DND-41 (cell line): Measurements from ENCODE around the gene EFCAB11.

Experiments
- ATAC-seq: fragments of 200-7000 bp; cut with Tn5 transposase; 3 replicates; pipeline ENCODE4 v1.9.1; 2021; ENCODE audit warnings: low read depth; ENCODE audit not compliant: insufficient read depth
- DNase-seq: peaks from one replicate; pipeline ENCODE4 v3.0.0-alpha.2; 2020
- H2AFZ ChIP-seq: 2 replicates; pipeline ENCODE4 v1.6.0; 2012; ENCODE audit warnings: low read depth, low read length
- H3K27ac ChIP-seq: 2 replicates; pipeline ENCODE4 v1.5.1; 2012; ENCODE audit warnings: low read length, inconsistent platforms
- H3K27me3 ChIP-seq: fragments of 200-600 bp; sonication (generic); 2 replicates; pipeline ENCODE4 v1.6.0; 2012; ENCODE audit warnings: low read length, mild to moderate bottlenecking, inconsistent platforms; ENCODE audit not compliant: insufficient read depth, poor library complexity
- H3K36me3 ChIP-seq: 2 replicates; pipeline ENCODE4 v1.5.1; 2012; ENCODE audit warnings: low read length, inconsistent platforms; ENCODE audit not compliant: insufficient read depth
- H3K4me1 ChIP-seq: 2 replicates; pipeline ENCODE4 v1.5.1; 2012; ENCODE audit warnings: mild to moderate bottlenecking, low read length; ENCODE audit not compliant: insufficient read depth
- H3K4me2 ChIP-seq: 2 replicates; pipeline ENCODE4 v1.6.0; 2012; ENCODE audit warnings: mild to moderate bottlenecking, moderate library complexity, low read length, inconsistent platforms; ENCODE audit not compliant: insufficient read depth
- H3K4me3 ChIP-seq, 2 experiments: fragments of 200-600 bp in 1 of 2; shearing (Covaris generic) in 1 of 2; 2 replicates each; pipeline ENCODE4 v1.5.1; 2012 to 2016; ENCODE audit warnings: inconsistent platforms in 2 of 2, low read length in 2 of 2, mild to moderate bottlenecking in 2 of 2, low read depth in 1 of 2, moderate library complexity in 1 of 2
- H3K79me2 ChIP-seq: 2 replicates; pipeline ENCODE4 v1.6.0; 2012; ENCODE audit warnings: low read length, inconsistent platforms; ENCODE audit not compliant: insufficient read depth
- H3K9ac ChIP-seq: 2 replicates; pipeline ENCODE4 v1.6.0; 2012; ENCODE audit warnings: low read depth, mild to moderate bottlenecking, inconsistent platforms, low read length, moderate library complexity
- H3K9me3 ChIP-seq: 2 replicates; pipeline ENCODE4 v1.5.1; 2012; ENCODE audit warnings: low read length, moderate library complexity, mild to moderate bottlenecking, inconsistent platforms; ENCODE audit not compliant: insufficient read depth, severe bottlenecking
- H4K20me1 ChIP-seq: 2 replicates; pipeline ENCODE4 v1.6.0; 2012; ENCODE audit warnings: low read length; ENCODE audit not compliant: insufficient read depth
- EZH2 ChIP-seq: IDR thresholded peaks from 3 replicates; pipeline ENCODE4 v1.6.1; 2012; ENCODE audit warnings: borderline replicate concordance, low read depth, mild to moderate bottlenecking, moderate library complexity, low read length, inconsistent platforms; ENCODE audit not compliant: severe bottlenecking
- TF ChIP-seq, protein P1 (sequence below): IDR thresholded peaks from 2 replicates; pipeline ENCODE4 v1.5.1; 2012; ENCODE audit warnings: borderline replicate concordance, low read length, moderate library complexity, mild to moderate bottlenecking; ENCODE audit not compliant: poor library complexity, severe bottlenecking; ENCODE audit errors: extremely low read depth

The EFCAB11 gene

DNA sequence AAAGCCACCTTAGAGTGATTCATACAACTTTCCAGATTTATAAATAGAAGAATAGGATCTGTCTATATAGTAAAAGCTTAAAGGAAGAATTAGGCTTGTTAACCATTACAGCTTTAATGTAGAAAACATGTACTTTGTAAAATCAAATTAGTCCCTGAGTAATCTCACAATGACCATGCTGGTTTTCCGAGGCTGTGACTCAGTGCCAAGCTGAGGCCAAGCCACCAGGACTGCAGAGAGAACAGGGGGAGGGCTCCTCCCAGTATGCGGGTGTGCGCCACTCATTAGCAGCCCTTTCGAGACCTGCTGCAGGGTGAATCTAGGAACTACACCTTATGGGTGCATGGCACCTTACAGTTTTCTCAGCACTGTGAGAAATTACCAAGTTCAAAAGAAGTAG is 167.0 kb downstream of the EFCAB11 start:
- Histone ChIP-seq H3K27me3 (no peaks in the 10 kb centered on the region), H3K9me3 (no peaks in the 10 kb centered on the region), H2AFZ (no peak overlapping the region), H4K20me1 (no peaks in the 10 kb centered on the region), H3K27ac (no peak overlapping the region), H3K36me3 (no peaks in the 10 kb centered on the region), H3K79me2 (no peaks in the 10 kb centered on the region), H3K4me3 (no peak overlapping the region), H3K9ac (no peak overlapping the region), H3K4me2 (no peak overlapping the region), H3K4me1 (no peaks in the 10 kb centered on the region)
- TF ChIP-seq, protein P1, sequence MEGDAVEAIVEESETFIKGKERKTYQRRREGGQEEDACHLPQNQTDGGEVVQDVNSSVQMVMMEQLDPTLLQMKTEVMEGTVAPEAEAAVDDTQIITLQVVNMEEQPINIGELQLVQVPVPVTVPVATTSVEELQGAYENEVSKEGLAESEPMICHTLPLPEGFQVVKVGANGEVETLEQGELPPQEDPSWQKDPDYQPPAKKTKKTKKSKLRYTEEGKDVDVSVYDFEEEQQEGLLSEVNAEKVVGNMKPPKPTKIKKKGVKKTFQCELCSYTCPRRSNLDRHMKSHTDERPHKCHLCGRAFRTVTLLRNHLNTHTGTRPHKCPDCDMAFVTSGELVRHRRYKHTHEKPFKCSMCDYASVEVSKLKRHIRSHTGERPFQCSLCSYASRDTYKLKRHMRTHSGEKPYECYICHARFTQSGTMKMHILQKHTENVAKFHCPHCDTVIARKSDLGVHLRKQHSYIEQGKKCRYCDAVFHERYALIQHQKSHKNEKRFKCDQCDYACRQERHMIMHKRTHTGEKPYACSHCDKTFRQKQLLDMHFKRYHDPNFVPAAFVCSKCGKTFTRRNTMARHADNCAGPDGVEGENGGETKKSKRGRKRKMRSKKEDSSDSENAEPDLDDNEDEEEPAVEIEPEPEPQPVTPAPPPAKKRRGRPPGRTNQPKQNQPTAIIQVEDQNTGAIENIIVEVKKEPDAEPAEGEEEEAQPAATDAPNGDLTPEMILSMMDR = no peak
- TF ChIP-seq EZH2 = no peak
- DNase-seq (no peak), ATAC-seq (no peak)

DNA sequence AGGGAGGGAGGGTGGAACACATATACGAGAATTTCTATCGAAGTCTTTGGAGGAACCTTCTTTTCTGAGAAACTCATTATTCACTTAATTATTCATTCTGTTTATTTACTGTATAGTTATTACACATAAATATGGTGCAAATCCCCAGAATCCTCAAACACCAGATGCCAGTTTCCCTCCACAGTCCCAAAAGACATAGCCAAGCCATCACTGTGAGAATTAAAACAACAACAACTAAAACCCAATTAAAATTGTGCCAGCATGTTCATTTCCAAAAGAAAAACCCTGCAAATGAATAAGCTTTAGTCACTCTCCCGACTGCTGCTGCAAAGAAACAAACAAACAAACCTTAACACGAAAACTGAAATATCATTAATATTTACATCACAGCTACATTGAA is 173.5 kb downstream of the EFCAB11 start:
- H4K20me1 ChIP-seq = no peaks in the 10 kb centered on the region
- no peaks in the 10 kb centered on the region for H3K79me2 ChIP-seq
- H3K9ac ChIP-seq = no peak overlapping the region
- H3K27ac ChIP-seq = no peak overlapping the region
- H3K27me3 ChIP-seq = no peaks in the 10 kb centered on the region
- no peak overlapping the region for H3K4me3 ChIP-seq
- ATAC-seq = no peak
- DNase-seq = no peak
- H2AFZ ChIP-seq = no peak overlapping the region
- TF ChIP-seq, protein P1 = no peak
- no peak for TF ChIP-seq EZH2
- H3K9me3 ChIP-seq = no peaks in the 10 kb centered on the region
- H3K4me1 ChIP-seq = no peaks in the 10 kb centered on the region
- no peak overlapping the region for H3K4me2 ChIP-seq
- no peaks in the 10 kb centered on the region for H3K36me3 ChIP-seq

DNA sequence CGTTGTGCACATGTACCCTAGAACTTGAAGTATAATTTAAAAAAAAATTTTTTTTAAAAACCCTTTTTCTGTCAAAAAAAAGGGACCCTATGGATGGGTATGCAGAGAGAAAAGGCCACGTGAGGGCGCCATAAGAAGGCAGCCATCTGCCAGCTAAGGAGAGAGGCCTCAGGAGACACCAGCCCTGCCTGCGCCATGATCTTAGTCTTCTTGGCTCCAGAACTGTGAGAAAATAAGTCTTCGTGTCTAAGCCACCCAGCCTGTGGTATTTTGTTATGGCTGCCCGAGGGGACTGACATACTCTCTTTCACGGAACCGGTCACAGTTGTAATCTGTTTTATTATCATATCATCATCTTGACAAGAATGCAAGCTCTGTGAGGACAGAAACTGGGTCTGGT is 174.8 kb downstream of the EFCAB11 start:
- Histone ChIP-seq H4K20me1 (no peaks in the 10 kb centered on the region), H3K4me2 (no peak overlapping the region), H3K79me2 (no peaks in the 10 kb centered on the region), H3K4me1 (peaks cover 6% of the 10 kb centered on the region), H3K27ac (no peak overlapping the region), H2AFZ (no peak overlapping the region), H3K4me3 (no peak overlapping the region), H3K27me3 (no peaks in the 10 kb centered on the region), H3K9ac (no peak overlapping the region), H3K9me3 (no peaks in the 10 kb centered on the region), H3K36me3 (no peaks in the 10 kb centered on the region)
- no peak for DNase-seq
- TF ChIP-seq, protein P1 = no peak
- TF ChIP-seq EZH2 = no peak
- ATAC-seq = no peak

DNA sequence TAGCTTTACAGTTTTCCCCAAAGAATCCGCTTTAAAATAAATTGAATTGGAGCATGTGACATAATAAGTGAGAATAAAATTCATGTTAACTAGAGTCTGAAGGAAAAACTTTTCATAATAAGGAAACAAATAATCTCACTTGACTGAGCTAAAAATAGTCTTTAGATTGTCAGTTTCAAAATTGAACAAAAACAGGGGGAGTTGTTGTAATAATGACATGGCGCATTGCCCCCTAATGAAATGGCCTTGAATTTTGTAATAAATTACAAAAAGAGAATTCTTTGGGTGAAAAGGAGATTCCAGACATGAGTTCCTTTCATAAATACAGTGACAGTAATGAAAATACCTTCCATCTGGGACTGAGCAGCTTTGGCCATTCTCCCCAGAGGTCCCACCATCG is 178.6 kb downstream of the EFCAB11 start:
- peaks cover 2% of the 10 kb centered on the region for H3K9me3 ChIP-seq
- H3K4me2 ChIP-seq = no peak overlapping the region
- no peaks in the 10 kb centered on the region for H4K20me1 ChIP-seq
- H3K36me3 ChIP-seq = no peaks in the 10 kb centered on the region
- ATAC-seq (no peak), DNase-seq (no peak)
- H2AFZ ChIP-seq = no peak overlapping the region
- no peak overlapping the region for H3K9ac ChIP-seq
- H3K27me3 ChIP-seq = no peaks in the 10 kb centered on the region
- H3K4me3 ChIP-seq = no peak overlapping the region
- H3K79me2 ChIP-seq = no peaks in the 10 kb centered on the region
- no peak overlapping the region for H3K27ac ChIP-seq
- no peak for TF ChIP-seq EZH2
- peaks cover 41% of the 10 kb centered on the region for H3K4me1 ChIP-seq
